ENCODE data around the gene UBP1. TPM values are rescaled to one million over a fixed set of nuclear protein-coding genes. Genes with fewer than 3 reads are reported as not detected.

UBP1 gene
- total RNA-seq, 1 donor from 2014 or later: 71.6 TPM

DNA sequence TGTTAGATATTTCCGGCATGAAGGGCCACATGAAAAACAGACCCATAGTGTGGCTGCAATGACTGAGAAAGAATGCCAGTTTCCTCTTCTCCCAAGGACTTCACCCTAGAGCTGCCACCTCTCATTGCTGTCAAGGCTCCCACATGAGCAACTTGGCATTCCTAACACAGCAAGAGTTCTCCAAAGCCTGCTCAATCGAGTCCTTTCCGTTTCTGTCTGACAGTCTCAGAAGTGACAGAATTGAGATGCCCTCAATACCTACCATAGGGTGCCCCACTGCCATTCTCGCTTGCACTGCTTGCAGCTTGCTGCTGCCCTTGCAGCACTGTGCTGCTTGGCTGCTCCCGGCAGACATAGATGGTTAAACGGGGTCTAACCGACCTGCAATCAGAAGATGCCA is 44.3 kb downstream of the UBP1 start:
- DNase-seq (ENCODE audit: low spot score): no peak
- Mint-ChIP-seq H3K4me3 (no peak overlapping the region), H3K27ac (no peak overlapping the region), H3K27me3 (ENCODE audit: insufficient read depth) (no peaks in the 10 kb centered on the region), H3K9me3 (no peaks in the 10 kb centered on the region), H3K4me1 (ENCODE audit: low read depth) (peaks cover 17% of the 10 kb centered on the region), H3K36me3 (ENCODE audit: low read depth) (peaks cover 56% of the 10 kb centered on the region)
- intact Hi-C loops (cut with micrococcal nuclease): no loop called here

GRCh38 chr3:33394403-33395054 is 45.7 kb downstream of the UBP1 start:
- no peak overlapping the region for H3K4me3 Mint-ChIP-seq
- DNase-seq (ENCODE audit: low spot score): no peak
- H3K36me3 Mint-ChIP-seq (ENCODE audit: low read depth): peaks cover 59% of the 10 kb centered on the region
- intact Hi-C loops (cut with micrococcal nuclease): no loop called here
- peaks cover 17% of the 10 kb centered on the region for H3K4me1 Mint-ChIP-seq (ENCODE audit: low read depth)
- no peaks in the 10 kb centered on the region for H3K9me3 Mint-ChIP-seq
- H3K27me3 Mint-ChIP-seq (ENCODE audit: insufficient read depth): no peaks in the 10 kb centered on the region
- no peak overlapping the region for H3K27ac Mint-ChIP-seq

- Mint-ChIP-seq H3K4me3 (no peak overlapping the region), H3K27me3 (ENCODE audit: insufficient read depth) (no peaks in the 10 kb centered on the region), H3K36me3 (ENCODE audit: low read depth) (peaks cover 55% of the 10 kb centered on the region), H3K27ac (no peak overlapping the region), H3K4me1 (ENCODE audit: low read depth) (peaks cover 21% of the 10 kb centered on the region), H3K9me3 (no peaks in the 10 kb centered on the region)
- DNase-seq (ENCODE audit: low spot score): no peak
- intact Hi-C loops (cut with micrococcal nuclease): no loop called here
Measured at GRCh38 chr3:33392703-33393125, 47.5 kb downstream of the UBP1 start.

- peaks cover 51% of the 10 kb centered on the region for H3K36me3 Mint-ChIP-seq (ENCODE audit: low read depth)
- peak overlapping the region; percentile 60 for H3K27ac Mint-ChIP-seq
- no peak overlapping the region for H3K4me3 Mint-ChIP-seq
- H3K9me3 Mint-ChIP-seq: no peaks in the 10 kb centered on the region
- no peaks in the 10 kb centered on the region for H3K27me3 Mint-ChIP-seq (ENCODE audit: insufficient read depth)
- H3K4me1 Mint-ChIP-seq (ENCODE audit: low read depth): peaks cover 21% of the 10 kb centered on the region
- intact Hi-C loops (cut with micrococcal nuclease): no loop called here
- DNase-seq (ENCODE audit: low spot score): no peak
Measured at GRCh38 chr3:33392144-33392543, 48.1 kb downstream of the UBP1 start.

DNA sequence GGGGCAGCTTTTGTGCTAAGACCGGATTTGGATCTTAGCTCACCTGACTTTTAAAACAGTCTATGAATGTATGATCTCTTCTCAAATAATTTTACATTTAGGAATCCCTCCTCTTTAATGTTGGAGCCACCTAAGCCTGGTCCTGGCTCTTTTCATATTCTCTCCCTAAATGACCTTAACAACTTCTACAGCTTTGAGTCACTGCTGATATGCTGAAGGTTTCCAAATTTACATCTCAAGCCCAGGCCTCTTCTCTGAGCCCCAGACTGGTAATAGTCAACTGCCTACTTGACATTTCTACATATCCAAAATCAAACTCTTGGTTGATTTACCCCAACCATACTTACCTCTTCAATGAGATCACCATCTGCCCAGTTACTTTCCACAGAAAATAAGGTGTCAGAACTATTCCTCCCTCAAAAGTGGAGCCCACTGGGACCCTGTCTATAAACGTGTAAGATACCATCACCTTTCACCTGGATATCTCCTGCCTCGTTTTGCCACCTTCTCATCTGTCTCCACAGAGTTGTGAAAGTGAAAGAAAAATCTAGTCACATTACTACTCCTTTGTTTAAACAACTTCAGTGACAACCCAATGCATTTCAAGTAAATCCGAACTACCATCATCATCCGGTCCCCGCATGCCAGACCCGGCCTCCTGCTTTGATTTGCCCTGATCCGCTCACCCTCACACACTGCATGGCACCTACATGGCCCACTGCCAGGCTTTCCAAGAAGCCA is 48.8 kb downstream of the UBP1 start:
- peaks cover 49% of the 10 kb centered on the region for H3K36me3 Mint-ChIP-seq (ENCODE audit: low read depth)
- DNase-seq (ENCODE audit: low spot score): no peak
- no peak overlapping the region for H3K4me3 Mint-ChIP-seq
- no peaks in the 10 kb centered on the region for H3K9me3 Mint-ChIP-seq
- peak overlapping the region; percentile 60 for H3K27ac Mint-ChIP-seq
- peaks cover 26% of the 10 kb centered on the region for H3K4me1 Mint-ChIP-seq (ENCODE audit: low read depth)
- intact Hi-C loops (cut with micrococcal nuclease): no loop called here
- no peaks in the 10 kb centered on the region for H3K27me3 Mint-ChIP-seq (ENCODE audit: insufficient read depth)

- peaks cover 41% of the 10 kb centered on the region for H3K4me1 Mint-ChIP-seq (ENCODE audit: low read depth)
- no peaks in the 10 kb centered on the region for H3K9me3 Mint-ChIP-seq
- H3K27ac Mint-ChIP-seq: no peak overlapping the region
- no peak for DNase-seq (ENCODE audit: low spot score)
- no peak overlapping the region for H3K4me3 Mint-ChIP-seq
- H3K36me3 Mint-ChIP-seq (ENCODE audit: low read depth): peaks cover 47% of the 10 kb centered on the region
- intact Hi-C loops (cut with micrococcal nuclease): no loop called here
- H3K27me3 Mint-ChIP-seq (ENCODE audit: insufficient read depth): no peaks in the 10 kb centered on the region
Measured at GRCh38 chr3:33389908-33390307, 50.3 kb downstream of the UBP1 start.

DNA sequence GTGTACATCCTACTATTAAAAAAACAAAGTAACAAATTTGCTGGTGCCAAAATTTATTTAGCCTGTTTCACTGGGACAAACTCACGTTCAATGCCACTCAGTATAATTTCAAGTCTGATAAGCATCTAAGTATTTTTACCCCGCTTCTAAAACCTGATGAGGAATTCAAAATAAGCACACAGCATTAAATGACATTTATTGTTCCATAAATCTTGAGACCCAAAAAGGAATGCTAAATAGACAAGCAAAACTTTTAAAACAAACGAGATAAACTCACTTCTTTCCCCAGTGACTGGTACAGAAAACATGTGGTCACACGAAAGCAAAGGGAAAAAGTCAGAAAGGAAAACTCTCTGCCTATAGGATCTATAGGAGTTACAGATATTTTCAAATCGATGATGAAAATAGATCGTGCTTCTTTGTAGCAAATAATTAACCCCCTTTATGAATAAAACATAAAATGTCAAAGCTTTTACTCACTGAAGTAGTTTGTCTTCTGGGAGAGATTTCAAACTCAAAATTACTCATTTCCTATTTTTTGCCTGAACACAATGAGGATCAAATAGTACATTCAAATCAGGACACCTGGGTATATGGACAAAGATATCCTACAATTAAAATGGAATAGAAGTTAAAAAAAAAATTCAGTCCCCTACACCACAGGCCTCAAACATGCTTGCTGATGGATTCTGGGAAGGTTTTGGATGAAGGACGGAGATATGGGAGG is 51.7 kb downstream of the UBP1 start:
- DNase-seq (ENCODE audit: low spot score): no peak
- no peaks in the 10 kb centered on the region for H3K9me3 Mint-ChIP-seq
- peaks cover 46% of the 10 kb centered on the region for H3K36me3 Mint-ChIP-seq (ENCODE audit: low read depth)
- peaks cover 42% of the 10 kb centered on the region for H3K4me1 Mint-ChIP-seq (ENCODE audit: low read depth)
- no peaks in the 10 kb centered on the region for H3K27me3 Mint-ChIP-seq (ENCODE audit: insufficient read depth)
- no peak overlapping the region for H3K27ac Mint-ChIP-seq
- intact Hi-C loops (cut with micrococcal nuclease): no loop called here
- H3K4me3 Mint-ChIP-seq: no peak overlapping the region

DNA sequence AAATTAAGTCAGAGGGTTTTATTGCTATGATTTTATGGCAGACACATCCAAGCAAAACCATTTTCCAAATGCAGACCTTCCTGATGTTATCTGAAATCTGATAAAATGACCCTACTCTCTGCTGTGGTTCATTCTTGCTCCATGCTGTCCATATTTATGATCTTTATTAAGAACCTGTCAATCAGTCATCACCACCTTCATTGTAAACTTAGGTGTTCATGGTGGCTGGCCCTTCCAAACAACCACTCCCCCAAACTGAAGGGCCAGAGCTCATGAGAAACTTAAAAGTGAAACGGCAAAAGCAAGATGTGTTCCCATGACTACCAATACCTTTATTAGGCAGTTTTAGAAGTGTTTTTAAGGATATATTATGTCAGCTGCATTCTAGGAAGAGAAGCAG is 53.6 kb downstream of the UBP1 start:
- peaks cover 30% of the 10 kb centered on the region for H3K4me1 Mint-ChIP-seq (ENCODE audit: low read depth)
- DNase-seq (ENCODE audit: low spot score): no peak
- H3K9me3 Mint-ChIP-seq: no peaks in the 10 kb centered on the region
- no peak overlapping the region for H3K4me3 Mint-ChIP-seq
- intact Hi-C loops (cut with micrococcal nuclease): no loop called here
- H3K27ac Mint-ChIP-seq: peak overlapping the region; percentile 57
- H3K27me3 Mint-ChIP-seq (ENCODE audit: insufficient read depth): no peaks in the 10 kb centered on the region
- H3K36me3 Mint-ChIP-seq (ENCODE audit: low read depth): peaks cover 30% of the 10 kb centered on the region

- Mint-ChIP-seq H3K9me3 (no peaks in the 10 kb centered on the region), H3K4me1 (ENCODE audit: low read depth) (peaks cover 25% of the 10 kb centered on the region), H3K27ac (peak overlapping the region; percentile 56), H3K36me3 (ENCODE audit: low read depth) (peaks cover 20% of the 10 kb centered on the region), H3K27me3 (ENCODE audit: insufficient read depth) (no peaks in the 10 kb centered on the region), H3K4me3 (no peak overlapping the region)
- peak; percentile 39 for DNase-seq (ENCODE audit: low spot score)
- intact Hi-C loops (cut with micrococcal nuclease): loop anchor here (2.0 kb wide), 1 partner anchor 55 kb away; the partner anchor contains the start of gene UBP1
Measured at GRCh38 chr3:33385423-33385822, 54.8 kb downstream of the UBP1 start.

- H3K4me1 Mint-ChIP-seq (ENCODE audit: low read depth): peaks cover 24% of the 10 kb centered on the region
- H3K36me3 Mint-ChIP-seq (ENCODE audit: low read depth): peaks cover 12% of the 10 kb centered on the region
- no peak overlapping the region for H3K4me3 Mint-ChIP-seq
- no peaks in the 10 kb centered on the region for H3K27me3 Mint-ChIP-seq (ENCODE audit: insufficient read depth)
- H3K27ac Mint-ChIP-seq: no peak overlapping the region
- intact Hi-C loops (cut with micrococcal nuclease): loop anchor here (2.0 kb wide), 1 partner anchor 57 kb away; the partner anchor contains the start of gene UBP1
- DNase-seq (ENCODE audit: low spot score): no peak
- no peaks in the 10 kb centered on the region for H3K9me3 Mint-ChIP-seq
Measured at GRCh38 chr3:33383951-33384350, 56.3 kb downstream of the UBP1 start.

DNA sequence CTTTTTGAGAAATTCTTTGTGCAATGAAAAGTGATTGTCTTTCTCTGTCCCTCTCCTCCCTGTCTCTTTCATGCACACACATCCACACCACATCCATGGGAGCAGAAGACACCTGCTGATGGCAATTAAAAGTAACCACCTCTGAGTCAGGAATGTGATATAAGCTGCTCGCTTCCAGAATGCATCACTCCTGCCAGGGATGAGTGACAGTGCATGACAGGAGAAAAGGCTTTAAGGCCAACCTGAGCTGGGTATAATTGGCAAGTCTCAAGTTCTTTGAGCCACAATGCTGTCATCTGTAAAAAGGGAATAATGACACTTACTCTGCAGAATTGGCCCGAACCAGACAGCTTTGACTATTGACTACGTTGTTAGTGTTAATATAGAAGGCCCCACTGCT is 59.6 kb downstream of the UBP1 start:
- intact Hi-C loops (cut with micrococcal nuclease): no loop called here
- H3K27me3 Mint-ChIP-seq (ENCODE audit: insufficient read depth): no peaks in the 10 kb centered on the region
- no peak overlapping the region for H3K27ac Mint-ChIP-seq
- no peak for DNase-seq (ENCODE audit: low spot score)
- H3K36me3 Mint-ChIP-seq (ENCODE audit: low read depth): peaks cover 2% of the 10 kb centered on the region
- no peak overlapping the region for H3K4me3 Mint-ChIP-seq
- no peaks in the 10 kb centered on the region for H3K9me3 Mint-ChIP-seq
- peaks cover 8% of the 10 kb centered on the region for H3K4me1 Mint-ChIP-seq (ENCODE audit: low read depth)

DNA sequence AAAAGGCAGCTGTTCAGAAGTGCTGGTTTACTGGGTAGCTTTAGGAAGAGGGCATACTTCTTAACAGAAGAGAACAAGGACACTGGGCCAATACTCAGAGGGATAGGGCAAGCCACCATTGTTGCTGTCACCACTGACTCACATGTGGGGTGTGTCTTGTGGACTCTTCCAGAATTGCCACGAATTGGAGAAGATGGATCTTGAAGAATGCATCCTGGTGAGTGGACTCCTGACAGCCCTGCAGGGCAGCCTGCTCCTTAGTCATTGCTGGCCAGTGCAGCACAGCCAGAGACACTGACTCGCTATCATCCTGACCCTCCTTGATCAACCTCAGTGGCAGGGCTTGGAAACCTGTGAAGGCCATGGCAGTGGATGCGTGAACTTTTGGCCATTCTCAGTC is 62.3 kb downstream of the UBP1 start:
- no peak for DNase-seq (ENCODE audit: low spot score)
- H3K9me3 Mint-ChIP-seq: no peaks in the 10 kb centered on the region
- H3K27me3 Mint-ChIP-seq (ENCODE audit: insufficient read depth): peaks cover 2% of the 10 kb centered on the region
- no peak overlapping the region for H3K27ac Mint-ChIP-seq
- intact Hi-C loops (cut with micrococcal nuclease): no loop called here
- no peak overlapping the region for H3K4me3 Mint-ChIP-seq
- H3K36me3 Mint-ChIP-seq (ENCODE audit: low read depth): no peaks in the 10 kb centered on the region
- peaks cover 2% of the 10 kb centered on the region for H3K4me1 Mint-ChIP-seq (ENCODE audit: low read depth)

GRCh38 chr3:33377489-33377888 is 62.7 kb downstream of the UBP1 start:
- intact Hi-C loops (cut with micrococcal nuclease): no loop called here
- Mint-ChIP-seq H3K27ac (no peak overlapping the region), H3K36me3 (ENCODE audit: low read depth) (no peaks in the 10 kb centered on the region), H3K27me3 (ENCODE audit: insufficient read depth) (peaks cover 2% of the 10 kb centered on the region), H3K4me1 (ENCODE audit: low read depth) (peaks cover 7% of the 10 kb centered on the region), H3K9me3 (no peaks in the 10 kb centered on the region), H3K4me3 (no peak overlapping the region)
- no peak for DNase-seq (ENCODE audit: low spot score)

All from activated T-helper 1 cell treated with anti-CD3 and anti-CD28 coated beads, Interleukin-12 subunit alpha, Interleukin-12 subunit beta, Interleukin-2, Interleukin-4 antibody, amounts not matched to agents 30 ng/mL and 10 ng/mL and 1 ng/mL, durations not matched to agents 14 hours and 24 hours and 36 hours (primary cell).